HL-60 (cell line): ENCODE data around the gene RGSL1.
A peak's percentile ranks its signal among the peaks of the same experiment; 100 is the strongest.

Experiments used
- GABPA ChIP-seq: IDR thresholded peaks from 2 replicates; pipeline ENCODE4 v1.6.1; 2012; ENCODE audit warnings: low read depth
- POLR2AphosphoS5 ChIP-seq: IDR thresholded peaks from 2 replicates; pipeline ENCODE4 v1.6.1; 2012; ENCODE audit warnings: low read depth
- TF ChIP-seq, protein P1 (sequence below): IDR thresholded peaks from one replicate; pipeline ENCODE4 v1.5.1; 2011; ENCODE audit warnings: low read length, control low read depth, inconsistent platforms; ENCODE audit not compliant: insufficient read depth
- TF ChIP-seq, protein P2 (sequence below): IDR thresholded peaks from 2 replicates; pipeline ENCODE4 v1.6.1; 2012; ENCODE audit warnings: low read depth; ENCODE audit not compliant: insufficient replicate concordance

DNA sequence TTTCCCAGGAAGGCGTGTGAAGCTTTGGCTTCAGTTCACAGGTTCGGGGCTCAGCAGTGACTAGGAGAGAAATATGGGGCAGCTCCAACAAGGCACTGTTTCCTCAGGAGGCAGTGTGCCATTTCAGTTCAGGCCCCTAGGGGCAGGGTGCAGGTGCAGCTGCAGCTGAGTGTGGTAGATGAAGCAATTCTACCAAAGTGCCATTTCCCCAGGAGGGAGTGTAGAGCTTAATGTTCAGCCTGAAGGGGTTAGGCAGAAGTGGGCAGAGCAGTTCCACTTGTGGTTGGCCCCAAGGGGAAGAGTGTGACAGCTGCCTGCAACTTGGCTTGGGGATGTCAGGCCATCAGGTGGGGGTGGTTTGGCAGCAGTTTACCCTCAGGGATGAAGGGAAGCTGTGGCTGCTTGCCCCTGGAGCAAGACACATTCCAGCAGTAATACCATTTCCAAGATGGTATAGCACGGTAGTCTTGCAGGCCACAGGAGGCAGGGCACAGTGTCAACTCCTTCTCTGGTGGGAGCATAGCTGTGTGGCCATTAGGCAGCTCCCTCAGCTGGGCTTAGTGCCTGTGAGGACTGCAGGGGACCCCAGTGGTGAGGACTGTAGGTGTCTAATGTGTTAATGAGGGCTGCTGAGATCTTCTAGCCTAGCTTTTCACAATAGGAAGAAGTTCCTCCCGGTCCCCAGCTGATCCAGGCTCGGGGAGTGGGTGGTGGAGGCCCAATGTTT, 34.7 kb downstream of the RGSL1 start:
- TF ChIP-seq, protein P1, sequence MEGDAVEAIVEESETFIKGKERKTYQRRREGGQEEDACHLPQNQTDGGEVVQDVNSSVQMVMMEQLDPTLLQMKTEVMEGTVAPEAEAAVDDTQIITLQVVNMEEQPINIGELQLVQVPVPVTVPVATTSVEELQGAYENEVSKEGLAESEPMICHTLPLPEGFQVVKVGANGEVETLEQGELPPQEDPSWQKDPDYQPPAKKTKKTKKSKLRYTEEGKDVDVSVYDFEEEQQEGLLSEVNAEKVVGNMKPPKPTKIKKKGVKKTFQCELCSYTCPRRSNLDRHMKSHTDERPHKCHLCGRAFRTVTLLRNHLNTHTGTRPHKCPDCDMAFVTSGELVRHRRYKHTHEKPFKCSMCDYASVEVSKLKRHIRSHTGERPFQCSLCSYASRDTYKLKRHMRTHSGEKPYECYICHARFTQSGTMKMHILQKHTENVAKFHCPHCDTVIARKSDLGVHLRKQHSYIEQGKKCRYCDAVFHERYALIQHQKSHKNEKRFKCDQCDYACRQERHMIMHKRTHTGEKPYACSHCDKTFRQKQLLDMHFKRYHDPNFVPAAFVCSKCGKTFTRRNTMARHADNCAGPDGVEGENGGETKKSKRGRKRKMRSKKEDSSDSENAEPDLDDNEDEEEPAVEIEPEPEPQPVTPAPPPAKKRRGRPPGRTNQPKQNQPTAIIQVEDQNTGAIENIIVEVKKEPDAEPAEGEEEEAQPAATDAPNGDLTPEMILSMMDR, result peak; percentile 88
- TF ChIP-seq, protein P2, sequence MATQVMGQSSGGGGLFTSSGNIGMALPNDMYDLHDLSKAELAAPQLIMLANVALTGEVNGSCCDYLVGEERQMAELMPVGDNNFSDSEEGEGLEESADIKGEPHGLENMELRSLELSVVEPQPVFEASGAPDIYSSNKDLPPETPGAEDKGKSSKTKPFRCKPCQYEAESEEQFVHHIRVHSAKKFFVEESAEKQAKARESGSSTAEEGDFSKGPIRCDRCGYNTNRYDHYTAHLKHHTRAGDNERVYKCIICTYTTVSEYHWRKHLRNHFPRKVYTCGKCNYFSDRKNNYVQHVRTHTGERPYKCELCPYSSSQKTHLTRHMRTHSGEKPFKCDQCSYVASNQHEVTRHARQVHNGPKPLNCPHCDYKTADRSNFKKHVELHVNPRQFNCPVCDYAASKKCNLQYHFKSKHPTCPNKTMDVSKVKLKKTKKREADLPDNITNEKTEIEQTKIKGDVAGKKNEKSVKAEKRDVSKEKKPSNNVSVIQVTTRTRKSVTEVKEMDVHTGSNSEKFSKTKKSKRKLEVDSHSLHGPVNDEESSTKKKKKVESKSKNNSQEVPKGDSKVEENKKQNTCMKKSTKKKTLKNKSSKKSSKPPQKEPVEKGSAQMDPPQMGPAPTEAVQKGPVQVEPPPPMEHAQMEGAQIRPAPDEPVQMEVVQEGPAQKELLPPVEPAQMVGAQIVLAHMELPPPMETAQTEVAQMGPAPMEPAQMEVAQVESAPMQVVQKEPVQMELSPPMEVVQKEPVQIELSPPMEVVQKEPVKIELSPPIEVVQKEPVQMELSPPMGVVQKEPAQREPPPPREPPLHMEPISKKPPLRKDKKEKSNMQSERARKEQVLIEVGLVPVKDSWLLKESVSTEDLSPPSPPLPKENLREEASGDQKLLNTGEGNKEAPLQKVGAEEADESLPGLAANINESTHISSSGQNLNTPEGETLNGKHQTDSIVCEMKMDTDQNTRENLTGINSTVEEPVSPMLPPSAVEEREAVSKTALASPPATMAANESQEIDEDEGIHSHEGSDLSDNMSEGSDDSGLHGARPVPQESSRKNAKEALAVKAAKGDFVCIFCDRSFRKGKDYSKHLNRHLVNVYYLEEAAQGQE, result no peak
- TF ChIP-seq POLR2AphosphoS5, result peak; percentile 100
- no peak for TF ChIP-seq GABPA
